HG03025 (cell line): ENCODE data around the gene CFAP99.

Experiments
- ATAC-seq: cut with Tn5 transposase; IDR thresholded peaks from one replicate; pipeline ENCODE4 v1.9.1; 2021; ENCODE audit warnings: mild to moderate bottlenecking, moderate library complexity; ENCODE audit not compliant: unreplicated experiment, low FRiP score

Gene CFAP99

DNA sequence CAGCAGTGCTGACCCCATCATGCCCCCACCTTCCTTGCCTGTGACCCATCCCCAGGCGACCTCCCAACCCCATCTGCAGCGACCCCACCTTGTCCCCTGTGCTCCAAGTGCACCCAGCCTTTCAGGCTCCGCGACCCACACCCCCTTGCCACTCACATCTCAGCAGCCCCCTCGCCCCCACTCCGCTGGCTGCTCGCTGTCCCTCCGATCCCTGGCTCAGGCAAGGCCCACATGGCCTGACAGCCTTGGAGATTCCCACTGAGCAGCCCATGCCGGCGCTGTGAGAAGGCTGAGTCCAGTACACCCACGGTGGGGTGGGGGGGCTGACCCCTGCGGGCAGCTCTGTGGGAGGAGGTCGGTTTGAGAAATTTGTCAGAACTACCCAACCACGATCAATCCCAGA, 9.4 kb upstream of the CFAP99 start:
- ATAC-seq = no peak

DNA sequence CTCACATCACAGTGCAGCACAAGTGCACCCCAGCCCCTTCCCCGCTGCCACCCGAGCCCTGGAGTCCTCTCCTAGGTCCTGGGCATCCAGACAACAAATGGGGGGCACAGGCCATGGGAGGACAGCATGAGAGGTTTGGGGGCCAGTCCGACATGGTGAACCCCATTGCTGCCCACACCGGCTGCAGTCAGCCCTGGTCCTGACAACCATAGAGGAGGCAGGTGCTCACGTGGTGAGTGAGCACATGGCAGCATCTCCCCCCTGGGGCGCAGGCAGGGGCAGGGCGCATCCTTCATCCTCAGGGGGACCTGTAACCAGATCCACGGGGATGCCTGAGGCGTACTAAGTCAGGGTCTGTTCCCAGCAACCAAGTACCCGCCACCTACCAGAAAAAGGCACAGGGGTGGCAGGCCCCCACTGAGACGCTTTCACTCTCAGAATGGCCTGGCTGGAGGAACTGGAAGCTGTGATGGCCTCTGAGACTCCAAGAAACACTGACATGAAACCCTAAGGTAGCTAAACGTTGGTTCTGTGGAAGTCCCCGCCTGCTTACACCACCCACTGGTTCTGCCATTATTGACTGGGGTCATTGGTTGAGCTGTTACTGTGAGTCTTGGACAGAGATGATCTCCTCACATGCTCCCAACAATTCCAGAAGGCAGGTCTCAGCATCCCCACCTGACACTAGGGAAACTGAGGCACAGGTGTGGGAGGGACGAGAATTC, 6.8 kb upstream of the CFAP99 start:
- no peak for ATAC-seq

DNA sequence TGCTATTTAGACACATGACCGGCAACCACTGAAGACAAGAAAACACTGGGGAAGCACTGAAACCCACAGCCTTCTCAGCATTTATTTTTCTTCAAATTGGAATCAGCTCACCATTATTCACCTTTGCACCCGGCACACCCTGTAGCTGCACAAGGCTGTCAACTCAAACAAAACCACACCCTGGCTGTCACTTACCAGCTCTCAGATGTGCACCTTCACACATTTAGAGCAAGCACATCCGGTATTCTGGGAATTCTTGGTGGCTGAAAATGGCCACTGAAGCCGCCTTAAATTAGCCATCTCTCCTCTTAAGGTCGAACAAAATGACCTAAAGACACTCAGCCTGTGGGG, 6.2 kb upstream of the CFAP99 start:
- ATAC-seq = peak; percentile 34

DNA sequence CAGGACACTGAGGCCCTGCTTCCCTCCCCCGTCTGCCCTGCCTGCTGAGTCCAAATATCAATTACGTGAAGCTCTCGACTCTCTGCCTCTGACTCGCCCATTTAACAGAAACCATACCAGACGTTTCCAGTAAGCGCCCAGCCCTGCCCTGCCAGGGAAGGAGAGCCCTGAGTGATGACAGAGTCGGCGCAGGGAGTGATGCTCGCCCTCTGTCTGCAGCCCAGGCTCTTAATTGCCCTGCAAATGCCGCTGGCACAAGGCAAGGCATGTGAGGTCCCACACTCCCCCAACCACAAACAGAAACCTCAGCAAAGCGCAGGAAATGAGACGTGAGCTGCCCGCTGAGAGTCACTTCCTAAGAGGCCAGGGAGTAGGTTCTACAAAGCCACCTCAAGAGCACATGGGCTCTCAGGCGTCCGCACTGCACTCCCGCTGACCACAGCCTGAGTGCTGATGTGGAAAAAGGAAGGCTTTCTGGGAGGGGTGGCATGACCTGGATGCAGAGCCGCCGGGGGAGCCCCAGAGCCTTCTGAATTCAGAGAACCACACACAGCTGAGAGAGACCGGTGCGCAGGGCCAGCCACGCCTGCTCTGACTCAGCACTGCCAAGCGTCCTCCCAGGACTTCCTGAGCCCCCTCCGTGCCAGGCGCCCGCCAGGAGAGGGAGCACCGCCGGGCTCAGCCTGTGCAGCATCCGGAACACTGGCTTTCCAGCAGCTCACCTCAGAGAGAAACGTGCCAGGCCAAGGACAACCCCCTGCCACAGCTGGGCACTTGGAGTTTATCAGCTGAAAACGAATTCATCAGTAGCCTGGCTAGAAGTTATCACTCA, 5.7 kb upstream of the CFAP99 start:
- ATAC-seq = peak; percentile 41

DNA sequence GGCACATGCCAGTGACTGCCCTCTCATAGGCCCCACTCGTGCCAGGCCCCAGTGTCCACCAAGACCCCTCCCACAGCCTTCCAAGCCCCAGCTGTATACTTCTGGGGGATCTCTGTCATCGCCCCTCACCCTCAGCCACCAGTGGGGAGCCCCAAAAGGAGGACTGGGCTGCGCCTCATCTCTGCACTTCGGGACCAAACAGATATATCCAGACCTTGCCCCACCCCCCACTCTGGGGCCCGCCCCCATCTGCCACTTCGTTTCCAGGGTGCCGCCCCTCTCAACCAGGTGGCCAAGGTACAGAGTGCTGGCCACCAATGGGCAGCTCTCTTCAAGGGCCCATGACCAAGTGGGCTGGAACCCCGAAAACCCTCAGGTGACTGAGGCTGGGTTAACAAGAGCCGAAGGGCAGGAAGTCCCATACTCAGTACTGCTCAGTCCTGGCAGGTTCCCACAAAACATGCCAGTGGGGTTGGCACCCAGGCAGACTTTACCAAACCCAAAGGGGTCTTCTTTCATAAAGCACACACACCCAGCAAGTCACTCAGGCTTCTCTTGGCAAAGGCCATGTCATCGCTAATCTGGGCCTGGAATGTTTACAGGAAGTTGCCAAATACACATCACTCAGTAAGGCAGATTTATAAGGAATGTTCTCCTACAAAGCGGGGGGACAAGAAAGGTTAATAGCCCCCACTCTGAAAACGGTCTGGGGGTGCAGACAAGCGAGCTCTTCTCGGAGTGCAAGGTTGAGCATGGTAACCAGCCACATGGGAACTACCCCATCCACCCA, 4.7 kb upstream of the CFAP99 start:
- no peak for ATAC-seq

DNA sequence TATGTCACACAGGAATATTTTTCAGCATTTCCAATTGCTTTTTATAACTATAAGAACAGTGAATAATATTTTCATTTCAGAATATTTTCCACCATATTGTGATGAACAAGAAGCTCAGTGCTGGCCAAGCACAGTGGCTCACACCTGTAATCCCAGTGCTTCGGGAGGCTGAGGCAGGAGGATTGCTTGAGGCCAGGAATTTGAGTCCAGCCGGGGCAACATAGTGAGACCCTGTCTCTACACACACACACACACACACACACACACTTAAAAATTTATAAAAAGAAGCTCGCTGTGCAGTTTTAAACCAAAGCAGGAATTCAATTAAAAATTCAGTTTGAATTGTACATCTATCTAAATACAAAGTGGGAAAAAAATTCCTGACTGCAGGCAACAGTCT, 3.5 kb upstream of the CFAP99 start:
- no peak for ATAC-seq

DNA sequence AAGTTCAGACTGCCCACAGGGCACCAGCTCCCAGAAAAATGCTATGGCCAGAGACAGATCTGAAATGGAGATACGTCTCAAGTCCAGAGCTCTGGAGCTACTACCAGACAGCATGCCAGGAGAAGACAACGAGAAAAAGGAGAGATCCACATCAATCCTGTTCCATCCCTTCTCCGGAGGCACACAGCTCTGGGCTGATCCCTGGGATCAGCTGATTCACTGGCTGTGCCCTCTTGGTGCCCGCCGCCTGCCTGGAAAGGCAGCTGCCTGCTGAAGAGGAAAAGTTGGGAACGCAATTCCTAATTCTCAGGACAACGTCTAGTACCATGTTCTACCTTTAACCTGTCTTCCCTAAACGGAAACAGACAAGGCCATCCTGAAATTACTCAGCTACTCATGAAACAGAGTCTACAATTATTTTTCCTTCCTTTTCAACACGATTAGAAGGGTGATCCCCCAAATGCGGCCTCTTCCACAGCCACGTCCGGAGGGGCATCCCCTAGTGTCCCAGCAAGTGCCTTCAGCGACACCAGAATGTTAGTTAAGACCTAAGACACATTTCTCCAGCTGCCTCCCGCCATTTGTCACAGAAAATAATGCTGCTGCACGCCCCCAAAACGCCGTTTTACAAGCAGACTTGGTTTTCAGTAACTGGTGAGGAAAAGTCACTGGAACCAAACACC, 2.7 kb upstream of the CFAP99 start:
- ATAC-seq = no peak

DNA sequence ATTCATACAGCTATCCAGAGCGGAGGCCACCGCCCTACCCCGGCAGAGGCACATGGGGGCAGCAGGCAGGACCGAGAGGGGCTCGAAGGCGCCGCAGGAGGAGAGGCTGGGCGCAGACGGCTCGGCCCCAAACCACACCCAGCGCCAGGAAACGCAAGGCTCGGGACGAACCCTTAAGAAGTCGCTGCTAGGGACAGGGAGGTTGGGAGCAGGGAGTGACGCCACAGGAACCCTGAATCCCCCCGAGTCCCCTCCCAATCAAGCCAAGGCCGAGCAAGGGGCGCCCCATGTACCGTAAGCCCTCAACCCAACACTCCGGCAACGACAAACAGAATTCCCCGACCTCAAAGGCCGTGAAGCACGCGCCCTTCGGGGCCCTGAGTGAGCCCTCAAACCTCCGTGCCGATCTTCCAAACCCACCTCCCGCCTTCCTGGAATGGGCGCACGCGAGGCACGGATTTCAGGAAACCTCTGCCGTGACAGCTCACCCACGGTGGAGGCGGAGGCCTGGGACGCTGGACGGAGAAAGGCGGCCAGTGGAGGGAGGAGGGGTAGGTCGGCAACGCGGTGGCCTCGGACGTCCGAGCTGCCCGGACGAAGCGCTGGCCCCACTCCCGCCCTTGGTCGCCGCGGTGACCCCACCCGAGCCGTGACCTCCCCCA, 2.1 kb upstream of the CFAP99 start:
- no peak for ATAC-seq

DNA sequence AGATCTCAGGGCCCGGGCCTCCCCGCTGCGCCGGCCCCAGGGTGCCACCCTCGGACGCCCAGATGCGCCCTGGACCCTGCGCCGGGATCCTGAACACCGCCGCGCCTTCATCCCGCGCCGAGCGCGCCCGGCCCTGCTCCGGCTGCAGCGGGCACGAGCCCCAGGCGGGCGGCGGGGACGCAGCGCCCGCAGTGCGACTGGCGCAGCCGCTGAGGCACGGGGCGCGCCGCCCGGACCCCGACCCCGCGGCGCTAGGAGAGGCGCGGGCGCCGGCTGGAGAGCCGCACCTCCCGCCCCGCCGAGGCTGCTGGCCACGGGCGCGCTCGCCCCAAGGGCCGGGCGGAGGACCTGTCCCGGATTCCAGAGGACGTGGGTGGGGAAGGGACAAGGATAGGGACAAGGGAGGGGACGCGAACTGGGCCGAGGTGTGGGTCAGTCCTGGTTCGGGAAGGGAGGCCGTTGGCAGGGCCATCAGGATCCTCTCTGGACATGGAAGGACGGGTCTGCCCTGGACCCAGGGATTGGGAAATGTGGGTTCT, 1.5 kb upstream of the CFAP99 start:
- no peak for ATAC-seq

DNA sequence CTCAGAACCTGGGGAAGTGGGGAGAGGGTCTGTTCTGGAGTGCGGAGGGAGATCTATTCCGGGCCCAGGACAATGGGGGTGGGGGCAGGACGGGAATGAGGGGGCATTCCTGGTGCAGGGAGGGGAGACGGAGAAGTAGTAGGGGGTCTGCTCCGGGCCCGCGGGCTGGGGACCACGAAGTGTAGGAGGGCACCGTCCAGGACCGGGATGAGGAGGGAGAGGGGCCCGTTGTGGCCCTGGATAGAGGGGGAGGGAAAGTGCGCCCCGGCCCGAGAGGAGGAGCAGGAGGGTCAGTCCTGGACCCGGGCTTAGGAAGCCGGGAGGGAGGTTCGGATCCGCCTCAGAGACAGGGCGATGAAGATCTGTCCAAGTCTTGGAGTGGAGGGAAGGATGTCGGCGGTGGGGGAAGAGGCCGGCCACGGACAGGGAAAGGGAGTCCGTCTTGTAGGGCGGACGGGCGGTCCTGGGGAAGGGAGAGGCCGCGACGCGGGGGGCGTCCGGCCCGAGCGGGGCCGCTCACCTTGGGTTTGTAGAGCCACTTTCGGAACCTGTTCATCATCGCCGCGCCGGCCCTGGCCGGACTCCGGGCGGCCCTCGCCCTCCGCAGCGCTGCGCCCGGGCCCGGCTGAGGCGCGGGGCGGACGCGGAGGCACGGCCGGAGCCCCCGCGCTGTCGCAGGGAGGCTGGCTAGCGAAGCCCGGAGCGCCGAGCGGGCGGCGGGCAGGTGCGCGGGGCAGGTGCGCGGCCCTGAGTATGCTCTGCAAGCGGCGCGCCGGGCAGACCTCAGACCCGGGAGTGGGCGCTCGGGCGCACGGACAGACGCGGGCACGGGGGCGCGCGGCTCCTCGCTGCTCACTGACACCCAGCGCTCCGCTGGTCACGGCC, 748 bp upstream of the CFAP99 start, which contains the start of gene ZFYVE28:
Gene ZFYVE28, minus strand, starts transcription at position 881 of the 885 bp plus-strand sequence. Its CDS starts 322 bp downstream, at position 559.
- peak; percentile 15 for ATAC-seq

DNA sequence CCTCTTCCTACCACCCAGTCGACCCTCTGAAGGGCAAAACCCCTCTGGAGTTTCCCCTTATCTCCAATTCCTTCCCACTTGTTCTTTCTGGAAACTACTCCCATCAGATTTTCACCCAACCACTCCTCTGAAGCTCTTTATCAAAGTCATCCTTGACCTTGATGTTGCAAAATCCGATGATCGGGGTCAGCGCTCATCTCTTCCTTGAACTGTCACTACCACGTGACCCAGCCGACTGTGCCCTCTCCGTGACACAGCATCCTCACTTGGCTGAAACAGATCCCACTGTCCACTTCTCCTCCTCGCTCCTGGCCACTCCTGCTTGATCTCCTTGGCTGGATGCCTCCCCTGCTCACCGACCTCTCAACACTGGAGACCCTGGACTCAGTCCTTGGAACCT, 1.1 kb downstream of the CFAP99 start:
- ATAC-seq = no peak

DNA sequence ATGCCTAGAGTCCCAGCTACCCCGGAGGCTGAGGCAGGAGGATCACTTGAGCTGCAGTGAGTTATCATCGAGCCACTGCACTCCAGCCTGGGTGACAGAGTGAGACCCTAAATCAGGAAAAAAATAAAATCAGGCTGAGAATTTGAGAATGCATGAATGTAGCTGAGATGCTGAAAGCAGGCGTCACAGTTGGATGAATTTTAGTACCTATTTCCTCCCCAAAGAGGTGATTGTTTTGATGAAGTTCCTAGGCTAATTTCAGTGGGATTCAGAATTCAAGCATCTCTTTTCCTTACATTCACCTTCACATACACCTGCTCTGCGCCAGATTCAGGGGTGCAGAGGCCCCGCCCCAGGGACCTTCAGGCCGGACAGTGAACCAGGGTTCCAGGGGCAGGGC, 3.2 kb downstream of the CFAP99 start:
- ATAC-seq = no peak

DNA sequence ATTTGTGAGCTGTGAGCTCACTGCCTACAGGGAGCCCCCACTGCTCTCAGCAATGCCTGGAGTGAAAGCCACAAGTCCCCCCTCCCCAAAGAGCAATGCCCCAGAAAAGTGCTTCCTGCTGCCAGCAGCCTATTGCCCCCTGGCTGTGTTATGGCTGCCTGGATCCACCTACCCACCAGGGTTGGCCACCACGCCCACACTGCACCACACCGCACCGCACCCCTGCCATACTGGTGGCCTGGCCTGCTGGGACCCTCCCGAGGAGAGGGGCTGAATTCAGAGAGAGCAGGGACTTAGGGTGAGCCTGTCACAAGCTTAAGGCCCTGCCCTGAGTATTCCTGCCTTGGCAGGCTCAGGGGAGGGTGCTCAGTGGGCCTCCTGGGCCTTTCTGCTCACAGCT, 4.3 kb downstream of the CFAP99 start:
- ATAC-seq = no peak

DNA sequence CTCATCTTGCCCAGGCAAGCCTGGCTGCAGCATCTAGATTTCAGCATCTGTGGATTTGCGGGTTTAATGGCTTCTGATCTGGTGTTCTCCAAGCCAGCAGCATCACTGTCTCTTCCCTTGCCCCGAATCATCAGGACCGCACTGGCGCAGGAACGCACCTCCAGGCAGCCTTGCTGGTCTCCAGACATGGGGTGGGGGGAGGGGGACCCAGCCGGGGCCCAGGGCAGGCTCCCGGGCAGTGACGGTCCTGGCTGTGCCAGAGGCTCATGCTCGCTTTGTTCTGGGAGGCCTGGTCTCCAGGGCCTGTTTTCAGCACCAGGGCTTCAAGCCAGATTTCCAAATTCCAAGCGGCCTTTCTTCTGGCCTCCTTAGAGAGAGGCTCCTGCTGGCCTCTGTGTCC, 4.9 kb downstream of the CFAP99 start:
- no peak for ATAC-seq

DNA sequence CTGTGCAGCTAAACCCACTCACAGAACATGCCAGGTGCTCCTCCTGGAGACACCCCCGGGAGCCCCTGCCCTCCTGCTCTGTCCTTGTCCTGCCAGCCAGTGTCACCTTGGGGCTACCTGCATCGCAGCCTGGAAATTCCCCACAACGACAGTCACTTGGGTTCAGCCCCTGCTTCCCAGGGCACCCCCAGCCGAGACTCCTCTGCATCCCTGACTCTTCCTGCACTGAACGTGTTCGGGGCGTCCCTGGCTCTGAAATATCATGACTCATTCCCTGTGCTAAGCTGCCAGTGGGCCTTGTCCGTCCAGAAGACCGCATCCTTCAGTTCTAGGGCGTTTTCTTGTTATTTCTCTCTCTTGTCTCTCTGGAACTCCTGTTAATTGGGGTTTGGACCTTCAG, 5.8 kb downstream of the CFAP99 start:
- ATAC-seq = no peak

DNA sequence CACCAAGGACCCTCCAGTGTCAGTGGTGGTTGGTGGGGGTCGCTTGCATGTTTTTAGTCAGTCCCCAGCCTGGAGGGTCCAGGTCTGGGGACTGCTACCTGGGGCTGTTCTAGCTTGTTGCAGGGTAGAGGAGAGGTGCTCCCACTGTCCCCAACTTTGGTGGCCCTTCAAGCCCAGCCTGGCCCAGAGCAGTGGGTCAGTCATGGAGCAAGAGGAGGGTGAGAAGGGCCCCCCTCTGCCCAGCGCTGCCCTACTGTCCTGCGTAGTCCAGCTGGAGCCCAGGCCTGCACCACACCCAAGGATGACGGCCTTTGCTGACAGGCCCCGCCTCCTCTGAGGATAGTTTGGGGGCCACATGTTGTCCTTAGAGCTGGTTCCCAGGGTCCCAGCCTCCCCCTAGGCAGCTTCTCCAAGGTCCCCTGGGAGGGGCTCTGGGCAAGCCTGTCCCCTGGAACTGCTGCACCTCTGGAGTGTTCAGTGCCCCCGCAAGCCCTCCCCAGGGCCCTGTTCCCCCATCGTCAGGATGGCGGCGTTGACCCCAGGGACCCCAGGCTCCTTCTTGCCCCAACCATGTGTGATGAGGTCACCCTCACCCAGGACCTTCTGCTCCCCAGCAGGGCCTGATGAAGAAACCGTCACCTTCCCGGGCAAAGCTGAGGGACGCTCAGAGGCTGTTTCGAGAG, 6.8 kb downstream of the CFAP99 start:
- no peak for ATAC-seq

DNA sequence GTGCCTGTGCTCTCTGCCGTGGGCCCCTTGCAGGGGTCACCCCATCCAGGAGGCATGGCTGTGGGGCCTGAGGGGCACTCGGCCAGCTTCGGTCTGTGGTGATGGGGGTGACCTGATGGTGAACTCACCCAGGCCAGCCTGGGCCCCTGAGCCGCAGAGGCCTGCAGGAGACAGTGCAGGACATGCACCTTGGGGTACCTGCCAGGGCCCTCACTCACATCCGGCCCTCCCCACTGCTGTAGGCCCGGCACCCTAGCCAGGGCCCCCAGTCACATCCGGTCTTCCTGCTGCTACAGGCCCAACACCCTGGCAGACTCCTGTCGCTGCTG, 7.3 kb downstream of the CFAP99 start:
- no peak for ATAC-seq

DNA sequence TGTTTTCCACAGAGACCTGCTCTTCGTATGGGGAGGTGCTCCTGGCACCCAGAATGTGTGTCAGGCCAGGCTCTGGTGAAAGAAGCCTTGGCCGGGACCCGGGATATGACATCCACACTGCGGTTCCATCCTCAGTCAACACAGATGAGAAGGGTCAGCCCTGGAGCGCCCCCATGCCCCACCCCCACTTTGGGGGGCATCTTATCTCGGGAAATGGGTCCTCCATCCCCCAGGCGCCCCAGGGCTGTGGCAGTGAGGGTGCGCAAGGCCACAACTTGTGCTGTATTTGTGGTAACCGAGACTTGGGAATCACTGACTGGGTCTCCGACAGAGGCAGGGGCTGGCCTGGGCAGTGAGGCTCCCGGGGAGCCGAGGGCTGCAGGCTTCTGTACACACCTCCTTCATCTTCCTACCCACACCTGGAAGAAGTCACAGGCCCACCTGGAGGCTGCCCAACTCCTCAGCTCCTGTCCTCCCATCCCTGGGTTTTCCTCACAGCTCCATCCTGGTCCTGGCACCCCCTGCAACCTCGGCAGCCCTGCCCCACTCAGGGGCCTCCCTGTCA, 8.0 kb downstream of the CFAP99 start:
- ATAC-seq = no peak
